ENCODE results near the gene LIX1. TPM values are rescaled to one million over a fixed set of nuclear protein-coding genes. Genes with fewer than 3 reads are reported as not detected.

Gene LIX1
- total and polyA plus RNA-seq, 2 of the 8 experiments (the other 6 are each of a cell fraction or from before 2014, with no cell fraction given) = 0.26 to 0.45 TPM

GRCh38 chr5:97148288-97148687 lies 5.9 kb upstream of the LIX1 start:
- Histone ChIP-seq H3K4ac (replicated peaks; ENCODE audit: insufficient read length, low read depth, low read length) (no peak overlapping the region), H3K9ac (replicated peaks in 1 of 4; ENCODE audit: extremely low read depth in 1 of 4, low read depth in 3 of 4, low read length in 3 of 4) (no peak overlapping the region), H3K56ac (replicated peaks; ENCODE audit: insufficient read length, low read depth, low read length) (no peak overlapping the region), H4K8ac (ENCODE audit: extremely low read depth, insufficient read depth, low read length) (no peak overlapping the region), H4K5ac (ENCODE audit: insufficient read length, low read depth, low read length) (no peak overlapping the region), H3K36me3 (ENCODE audit: control insufficient read depth in 2 of 4, insufficient read depth in 4 of 4, low read length in 3 of 4) (no peaks in the 10 kb centered on the region), H2AFZ (ENCODE audit: low read length) (peak overlapping the region; percentile 46; the same call in 1 of the 2 replicates), H3K4me3 (ENCODE audit: extremely low read depth in 1 of 4, insufficient read depth in 2 of 4, low read depth in 3 of 4, low read length in 4 of 4) (no peak overlapping the region), H4K91ac (replicated peaks; ENCODE audit: insufficient read length, low read length) (no peak overlapping the region), H3K79me1 (ENCODE audit: low read depth, low read length) (no peaks in the 10 kb centered on the region), H3K27me3 (replicated peaks in 1 of 4; ENCODE audit: control insufficient read depth in 3 of 4, extremely low read depth in 1 of 4, insufficient read depth in 3 of 4, low read length in 3 of 4) (no peaks in the 10 kb centered on the region), H3K9me3 (ENCODE audit: insufficient read depth in 2 of 2, low read depth in 1 of 2, low read length in 1 of 2) (no peaks in the 10 kb centered on the region), H2BK12ac (ENCODE audit: low read depth, low read length) (no peak overlapping the region), H3K4me2 (ENCODE audit: insufficient read depth in 1 of 2, low read depth in 2 of 2, low read length in 2 of 2) (no peak overlapping the region), H2AK5ac (ENCODE audit: low read depth, low read length) (no peak overlapping the region), H3K4me1 (replicated peaks in 1 of 4; ENCODE audit: control insufficient read depth in 3 of 4, insufficient read depth in 4 of 4, low read length in 3 of 4) (no peaks in the 10 kb centered on the region), H2BK20ac (ENCODE audit: low read length) (no peak overlapping the region), H3K27ac (ENCODE audit: low read depth, low read length) (no peak overlapping the region), H2BK5ac (ENCODE audit: low read depth, low read length) (no peak overlapping the region), H2BK120ac (replicated peaks; ENCODE audit: low read depth, low read length) (no peak overlapping the region), H3K18ac (ENCODE audit: extremely low read depth, low read length) (no peak overlapping the region), H3K23ac (ENCODE audit: insufficient read length) (no peak overlapping the region), H4K20me1 (replicated peaks in 1 of 2; ENCODE audit: control insufficient read depth in 1 of 2, insufficient read depth in 2 of 2, low read length in 2 of 2) (no peaks in the 10 kb centered on the region), H3K79me2 (ENCODE audit: control insufficient read depth in 1 of 2, insufficient read depth in 2 of 2, low read length in 2 of 2) (no peaks in the 10 kb centered on the region), H2BK15ac (ENCODE audit: low read length) (no peak overlapping the region), H3K23me2 (ENCODE audit: low read depth, low read length) (no peaks in the 10 kb centered on the region), H3K14ac (ENCODE audit: insufficient read length) (no peak overlapping the region)
- FAIRE-seq (no peak), DNase-seq (ENCODE audit: low read depth in 1 of 2, low spot score in 2 of 2) (no peak)
- 91% methylated on average over 3 of the region's 3 CpGs; no CpG with 5 or more reads in 1 of the 2 experiments for WGBS, 2 experiments (ENCODE audit: extremely low coverage in 1 of 2, insufficient coverage in 1 of 2, insufficient read length in 1 of 2, insufficient replicate concordance in 2 of 2, low coverage in 1 of 2, low lambda C conversion rate in 2 of 2, missing lambda C conversion rate in 1 of 2)
- CTCF ChIA-PET (ENCODE audit: partially characterized antibody) = interaction anchor here (0.9 to 2.4 kb wide), 8 partner anchors 11 to 1775 kb away, joined by 3 to 11 read pairs (median 4); no protein-coding TSS in a partner anchor
- POLR2A ChIA-PET (ENCODE audit: partially characterized antibody) = no interaction called here
- TF ChIP-seq RNF2 (IDR thresholded peaks at IDR 0.05; ENCODE audit: borderline replicate concordance, low read depth, low read length, missing control alignments, poor library complexity, severe bottlenecking) (no peak), SP1 (IDR thresholded peaks at IDR 0.05; ENCODE audit: low read depth, low read length) (no peak)
